HG03460 (cell line): Measurements from ENCODE around the gene MPIG6B.

Experiments used
- ATAC-seq: cut with Tn5 transposase; IDR thresholded peaks from one replicate; pipeline ENCODE4 v1.9.1; 2021; ENCODE audit not compliant: unreplicated experiment

The MPIG6B gene

DNA sequence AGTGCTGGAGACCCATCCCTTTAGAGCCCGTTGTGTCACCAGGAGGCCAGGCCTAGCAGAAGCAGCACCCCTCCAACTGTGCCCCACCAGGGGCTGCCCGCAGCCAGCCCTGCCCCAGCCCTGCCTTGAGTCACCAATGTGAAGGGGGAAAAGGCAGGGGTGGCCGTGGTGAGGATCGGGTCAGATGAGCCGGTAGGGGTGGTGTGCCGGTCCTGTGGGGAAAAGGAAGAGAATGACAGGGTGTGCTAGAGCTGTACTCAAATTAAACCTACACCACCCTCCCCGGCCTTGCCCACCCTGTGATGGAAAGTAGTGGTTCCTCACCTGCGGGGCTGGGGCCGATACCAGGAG, 42.4 kb downstream of the MPIG6B start:
- no peak for ATAC-seq

DNA sequence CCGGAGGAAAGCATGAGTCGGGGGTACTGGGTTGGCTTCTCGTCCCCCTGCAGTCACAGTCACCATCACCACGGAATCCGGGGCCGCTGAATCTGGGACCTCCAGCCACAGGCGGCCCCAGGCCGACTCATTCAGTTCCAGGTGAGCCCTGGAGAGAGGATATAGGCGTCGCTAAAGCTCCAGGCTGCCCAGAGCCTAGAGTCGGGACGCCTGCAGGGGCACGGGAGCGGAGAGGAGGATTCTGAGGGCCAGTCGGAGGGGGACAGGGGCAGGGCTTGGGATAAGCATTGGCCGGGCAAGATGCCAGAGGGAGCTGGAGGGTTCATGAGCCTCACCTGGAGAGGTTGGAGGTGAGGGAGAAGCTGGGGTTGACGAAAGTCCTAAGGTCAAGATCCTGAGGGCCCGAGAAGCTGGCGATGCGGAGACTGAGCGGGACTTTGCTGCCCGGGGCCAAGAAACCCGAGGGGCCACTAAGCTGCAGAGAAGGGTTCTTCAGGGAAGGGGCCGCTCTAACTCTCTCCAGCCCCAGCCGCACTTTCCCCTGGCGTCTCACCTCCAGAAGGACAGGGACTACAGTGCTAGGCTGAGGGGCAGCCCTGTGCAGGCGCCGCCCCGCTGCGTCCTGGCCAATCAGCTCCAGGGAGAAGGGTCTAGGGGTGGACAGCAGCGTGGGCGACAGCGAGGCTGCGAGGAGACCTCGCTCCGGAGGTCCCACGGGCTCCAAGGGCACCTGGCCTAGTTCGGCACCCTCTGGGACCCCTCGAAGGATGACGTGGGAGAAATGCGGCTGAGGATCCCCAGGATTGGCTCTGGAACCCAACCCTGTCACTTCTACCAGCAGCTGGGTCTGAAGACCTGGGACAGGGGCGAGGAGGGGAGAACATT, 43.0 kb downstream of the MPIG6B start:
- ATAC-seq = no peak

DNA sequence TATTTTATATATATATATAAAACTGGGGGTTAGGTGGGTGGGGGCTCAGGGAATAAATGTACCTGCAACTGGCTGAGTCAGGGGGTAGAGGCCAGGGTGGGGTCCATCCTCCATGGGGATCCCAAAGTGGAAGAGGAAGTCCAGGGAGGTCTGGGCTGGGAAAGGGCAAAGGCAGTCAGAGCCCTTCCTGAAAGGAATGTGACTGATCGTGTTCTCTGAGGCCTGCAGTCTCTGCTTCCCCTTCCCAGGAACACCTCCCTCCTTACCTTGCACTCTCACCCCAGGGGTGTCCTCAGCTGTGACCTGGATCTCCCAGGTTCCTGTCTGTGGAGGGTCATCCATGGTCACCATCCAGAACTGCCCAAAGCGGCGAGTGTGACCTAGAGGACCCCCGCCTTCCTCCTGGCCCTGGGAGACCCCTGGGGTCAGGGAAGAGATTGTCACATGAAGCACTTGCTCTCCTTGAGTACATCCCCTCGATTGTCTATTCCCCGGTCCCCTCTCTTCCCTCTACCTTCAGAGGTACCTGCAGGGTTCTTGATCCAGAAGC, 44.0 kb downstream of the MPIG6B start:
- no peak for ATAC-seq

DNA sequence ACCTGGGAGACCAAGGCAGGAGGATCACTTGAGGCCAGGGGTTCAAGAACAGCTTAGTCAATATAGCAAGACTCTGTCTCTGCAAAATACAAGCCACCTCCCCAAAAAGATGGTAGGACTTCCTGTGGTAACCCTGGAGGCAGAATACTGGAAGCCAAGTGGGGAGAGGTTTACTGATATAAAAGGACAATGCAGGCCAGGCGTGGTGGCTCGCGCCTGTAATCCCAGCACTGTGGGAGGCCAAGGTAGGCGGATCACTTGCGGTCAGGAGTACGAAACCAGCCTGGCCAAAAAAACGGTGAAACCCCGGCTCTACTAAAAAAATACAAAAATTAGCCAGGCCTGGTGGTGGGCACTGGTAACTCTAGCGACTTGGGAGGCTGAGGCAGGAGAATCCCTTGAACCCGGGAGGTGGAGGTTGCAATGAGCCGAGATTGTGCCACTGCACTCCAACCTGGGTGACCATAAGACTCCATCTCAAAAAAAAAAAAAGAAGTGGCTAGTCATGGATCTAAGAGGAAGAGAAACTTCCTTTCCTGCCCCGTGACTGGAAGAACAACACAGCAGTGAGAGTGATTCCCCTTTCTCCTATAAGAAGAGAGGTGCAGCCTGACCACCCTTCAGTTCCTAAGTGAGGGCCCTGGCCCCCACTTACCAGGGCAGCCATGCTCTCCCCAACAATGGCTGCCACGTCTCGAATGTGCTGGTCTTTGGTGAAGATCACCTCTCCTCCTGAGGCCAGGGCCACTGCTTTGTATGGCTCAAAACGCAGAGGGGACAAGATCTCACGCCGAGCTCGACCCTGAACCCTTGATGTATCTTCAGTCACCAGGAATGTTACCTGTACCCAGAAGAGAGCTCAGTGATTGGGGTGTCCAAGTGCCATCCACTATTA, 45.4 kb downstream of the MPIG6B start:
- ATAC-seq = no peak

DNA sequence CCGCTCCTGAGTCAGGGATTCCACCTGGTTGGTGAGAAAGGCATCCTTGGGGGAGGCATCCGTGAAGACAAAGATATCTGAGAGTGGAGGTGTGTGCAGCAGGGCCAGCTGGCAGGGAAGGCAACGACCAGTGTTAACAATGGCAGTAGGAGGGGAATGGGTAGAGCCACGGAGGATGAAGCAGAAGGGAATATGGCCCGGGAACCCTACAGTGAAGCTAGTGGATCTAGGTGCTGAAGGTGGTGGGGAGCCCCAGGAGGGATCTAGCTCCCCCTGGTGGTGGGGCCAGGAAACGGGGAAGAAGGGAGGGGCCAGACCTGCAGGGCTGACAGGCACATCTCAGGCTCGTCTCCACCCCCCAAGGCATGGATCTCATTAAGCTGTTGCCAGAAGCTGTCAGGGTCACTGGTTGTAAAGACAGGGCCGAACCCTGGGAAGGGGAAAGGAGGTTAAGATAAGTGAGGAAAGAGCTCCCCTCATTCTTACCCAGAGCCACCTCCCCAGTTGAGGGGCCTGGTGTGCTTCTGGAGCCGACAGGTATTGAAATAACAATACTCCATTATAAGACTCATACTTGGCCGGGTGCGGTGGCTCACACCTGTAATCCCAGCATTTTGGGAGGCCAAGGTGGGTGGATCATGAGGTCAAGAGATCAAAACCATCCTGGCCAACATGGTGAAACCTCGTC, 46.7 kb downstream of the MPIG6B start:
- ATAC-seq = no peak

DNA sequence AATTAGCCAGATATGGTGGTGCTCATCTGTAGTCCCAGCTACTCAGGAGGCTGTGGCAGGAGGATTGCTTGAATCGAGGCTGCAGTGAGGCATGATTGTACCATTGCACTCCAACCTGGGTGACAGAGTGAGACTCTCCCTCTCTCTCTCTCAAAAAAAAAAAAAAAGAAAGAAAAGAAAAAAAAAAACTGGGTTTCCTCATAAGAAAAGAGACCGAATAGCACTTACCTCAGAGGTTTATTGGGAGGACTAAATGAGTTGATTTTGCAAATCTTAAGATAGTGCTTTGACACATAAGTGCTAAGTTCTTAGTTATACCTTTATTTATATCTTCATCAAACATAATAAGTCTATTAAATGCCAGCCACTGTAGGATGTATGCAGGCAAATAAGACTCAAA, 47.7 kb downstream of the MPIG6B start:
- ATAC-seq = no peak

DNA sequence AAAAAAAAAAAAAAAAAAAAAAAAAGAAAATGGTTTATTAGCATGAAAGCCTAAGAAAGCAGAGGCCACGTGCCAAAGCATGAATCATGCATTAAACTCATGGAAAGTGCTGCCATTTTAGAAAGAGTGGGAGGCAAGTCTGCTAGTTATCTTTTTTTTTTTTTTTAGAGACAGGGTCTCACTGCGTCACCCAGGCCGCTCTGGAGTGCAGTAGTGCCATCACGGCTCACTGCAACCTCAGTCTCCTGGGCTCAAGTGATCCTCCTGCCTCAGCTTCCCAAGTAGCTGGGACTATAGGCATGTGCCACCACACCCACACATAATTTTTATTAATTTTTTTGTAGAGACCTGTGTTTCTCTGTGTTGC, 48.8 kb downstream of the MPIG6B start:
- no peak for ATAC-seq

DNA sequence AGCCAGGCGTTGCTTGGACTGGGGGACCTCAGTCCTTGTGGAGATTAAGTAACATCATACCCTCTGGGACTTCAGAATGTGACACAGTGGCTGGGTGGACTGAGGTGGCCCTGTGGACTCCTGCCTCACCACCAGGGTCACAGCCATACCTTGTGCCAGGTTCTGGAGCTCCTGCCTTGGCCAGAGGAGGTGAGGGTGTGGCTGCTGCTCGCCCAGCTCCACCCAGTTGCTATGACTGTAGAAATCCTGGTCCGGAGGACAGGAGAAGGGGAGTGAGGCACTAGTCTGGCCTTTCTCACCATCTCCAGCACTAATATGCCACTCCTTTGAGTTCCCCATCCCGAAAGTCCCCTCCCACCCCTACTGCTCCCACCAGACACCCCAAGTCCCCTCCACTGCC, 52.0 kb downstream of the MPIG6B start:
- ATAC-seq = no peak

DNA sequence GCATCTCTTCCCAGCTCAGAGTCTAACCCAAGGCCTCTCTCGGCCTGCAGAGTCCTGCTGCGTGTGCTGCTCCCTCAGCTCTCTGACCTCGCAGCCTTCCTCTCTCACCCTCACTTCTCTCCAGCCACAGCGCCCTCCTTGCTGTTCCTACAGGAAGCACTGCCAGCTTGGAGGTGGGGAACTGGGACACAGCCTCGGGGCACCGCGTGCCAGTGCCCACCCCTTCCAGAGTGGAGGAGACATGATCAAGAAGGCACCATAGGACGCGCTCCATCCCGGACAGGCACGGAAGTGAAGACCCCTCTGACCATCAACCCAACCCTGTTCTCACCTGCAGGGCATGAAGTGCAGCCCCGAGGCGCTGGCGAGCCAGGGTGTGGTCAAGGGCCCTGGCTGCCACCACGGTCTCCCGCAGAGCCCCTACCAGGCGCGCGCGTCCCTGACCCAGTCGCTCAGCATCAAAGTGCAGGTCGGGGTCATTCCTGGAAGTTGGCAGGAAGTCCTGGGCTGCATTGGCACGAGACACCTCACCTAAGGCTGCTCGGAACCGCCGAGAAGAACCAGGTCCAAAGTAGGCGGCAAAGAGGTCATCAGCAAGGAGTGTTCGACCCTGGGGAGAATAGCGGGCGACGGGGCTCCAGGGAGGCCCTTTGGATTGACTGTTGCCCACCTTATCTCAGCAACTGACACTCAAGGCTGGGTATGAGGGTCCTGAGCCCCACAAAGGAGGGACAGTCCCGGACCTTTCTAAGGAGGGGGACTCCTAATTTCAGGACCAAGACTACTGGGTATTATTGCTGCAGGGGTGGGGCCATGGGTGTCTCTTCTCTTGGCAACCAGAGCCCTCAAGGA, 52.7 kb downstream of the MPIG6B start:
- no peak for ATAC-seq
